Germinal center (tissue), 1 donor: ENCODE measurements around the gene MRTFB.

ENCODE experiments used
- DNase-seq: peaks from one replicate; pipeline ENCODE4 v3.0.0; 2012; ENCODE audit warnings: mixed read lengths, low spot score

The MRTFB gene

DNA sequence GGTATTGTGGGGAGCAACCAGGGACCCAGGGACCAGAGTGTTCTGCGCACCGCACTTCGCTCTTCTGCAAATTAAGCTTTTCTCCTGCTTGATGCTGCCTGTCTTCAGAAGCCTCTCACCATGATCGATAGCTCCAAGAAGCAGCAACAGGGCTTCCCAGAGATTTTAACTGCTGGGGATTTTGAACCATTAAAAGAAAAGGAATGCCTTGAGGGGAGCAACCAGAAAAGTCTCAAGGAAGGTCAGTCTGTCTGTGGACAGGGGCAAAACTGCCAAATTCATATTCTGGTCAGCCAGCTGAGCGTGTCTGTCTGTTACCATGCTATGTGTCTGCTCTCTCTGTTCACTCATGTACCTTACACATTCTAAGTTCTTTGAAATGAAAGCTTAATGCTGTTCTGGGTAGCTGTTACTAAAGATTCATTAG is 115.7 kb downstream of the MRTFB start:
- no peak for DNase-seq

DNA sequence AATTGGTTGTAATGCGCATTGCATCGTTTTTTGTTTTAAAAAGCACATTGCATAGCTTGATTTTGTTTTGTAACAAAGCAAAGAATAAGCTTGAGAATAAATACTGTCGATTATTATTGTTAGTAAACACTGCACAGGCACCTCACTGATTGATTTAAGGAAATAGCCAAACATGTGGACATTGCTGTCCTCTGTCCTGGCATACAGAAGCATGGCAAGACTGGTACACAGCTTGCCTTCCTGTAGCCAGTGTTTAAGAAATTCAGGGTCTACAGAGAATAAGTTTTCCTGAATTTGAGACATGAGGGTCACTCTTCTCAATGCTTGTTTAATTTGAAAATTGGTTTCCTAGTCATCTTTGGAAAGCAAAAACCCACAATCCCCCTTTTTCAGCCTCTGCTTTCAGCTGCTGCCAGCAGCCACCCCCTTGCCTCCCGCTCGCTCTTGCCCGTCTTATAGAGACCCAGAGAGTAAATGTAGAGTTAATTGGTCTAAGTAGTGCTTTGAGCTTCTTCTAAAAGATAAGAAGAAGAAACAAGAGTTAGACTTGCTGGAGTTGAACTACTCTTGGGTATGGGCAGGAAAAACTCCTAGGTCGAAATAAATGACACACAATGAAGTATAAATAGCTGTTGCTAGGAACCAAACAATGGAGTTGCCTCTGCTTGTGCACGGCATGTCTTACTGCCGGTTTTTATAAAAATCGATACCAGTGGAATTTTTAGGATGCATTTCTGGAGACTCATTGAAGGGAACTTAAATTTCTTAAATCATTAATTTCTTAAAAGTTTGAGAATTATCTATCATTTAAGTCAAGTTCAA is 116.6 kb downstream of the MRTFB start:
- DNase-seq = no peak

DNA sequence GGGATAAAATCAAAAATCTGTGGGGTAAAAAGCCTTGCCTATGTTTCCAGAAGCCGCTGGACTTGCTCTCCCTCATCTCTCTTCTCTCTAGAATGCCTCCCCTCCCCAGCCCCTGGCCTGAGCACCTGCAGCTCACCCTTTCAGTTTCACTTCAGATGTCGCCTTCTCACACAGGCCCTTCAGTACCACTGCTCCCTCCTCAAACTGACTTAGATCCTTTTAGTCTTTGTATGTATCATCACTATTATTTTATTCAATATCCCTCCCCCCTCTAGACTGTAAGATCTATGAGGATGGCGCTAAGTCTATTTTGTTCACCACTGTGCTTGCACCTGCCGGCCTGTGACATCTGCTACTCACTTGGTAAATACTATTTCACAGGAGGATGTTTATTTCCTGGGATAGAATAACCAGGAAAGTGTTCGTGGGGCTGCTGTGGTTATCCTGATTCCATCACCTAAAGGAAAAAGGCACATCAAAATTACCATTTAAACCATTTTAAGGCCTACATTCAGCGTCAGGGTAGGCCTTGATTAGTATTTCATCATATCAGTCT is 122.3 kb downstream of the MRTFB start:
- no peak for DNase-seq

DNA sequence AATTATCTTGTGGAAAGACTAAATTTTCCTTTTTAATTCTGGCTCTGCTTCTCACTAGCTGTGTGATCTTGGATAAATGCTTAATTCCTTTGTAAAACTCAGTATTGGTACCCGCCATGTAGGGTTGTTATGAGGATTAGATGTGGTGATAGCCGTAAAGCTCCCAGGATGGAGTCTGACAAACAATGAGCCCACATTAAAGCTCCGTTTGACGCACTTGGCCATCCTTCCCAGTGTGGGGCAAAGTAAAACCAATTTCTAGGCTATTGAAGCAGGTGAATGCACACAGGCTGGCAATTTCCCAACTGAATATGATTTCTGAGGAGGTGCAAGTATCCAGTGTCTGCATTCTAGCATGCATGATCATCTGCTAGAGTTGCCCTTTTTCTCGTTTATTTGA is 123.6 kb downstream of the MRTFB start:
- no peak for DNase-seq

DNA sequence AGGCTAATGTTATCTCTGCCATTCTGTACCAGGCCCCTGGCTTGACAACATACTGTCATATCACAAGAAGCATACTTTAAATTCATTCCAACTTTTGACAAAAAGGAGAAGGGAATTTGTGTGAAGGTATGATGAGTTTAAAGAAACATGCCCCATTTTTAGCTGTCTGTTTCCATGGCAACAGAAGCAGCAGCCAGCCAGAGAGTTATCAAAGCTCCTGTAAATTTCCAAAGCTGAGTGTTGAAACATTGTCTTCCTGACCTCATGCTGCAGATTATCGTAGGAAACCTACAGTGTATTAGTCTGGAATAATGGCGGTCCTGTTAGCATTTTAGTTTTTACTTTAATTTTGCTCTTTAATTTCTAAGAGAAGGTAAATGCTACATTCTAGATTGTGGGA is 124.9 kb downstream of the MRTFB start:
- DNase-seq = no peak

DNA sequence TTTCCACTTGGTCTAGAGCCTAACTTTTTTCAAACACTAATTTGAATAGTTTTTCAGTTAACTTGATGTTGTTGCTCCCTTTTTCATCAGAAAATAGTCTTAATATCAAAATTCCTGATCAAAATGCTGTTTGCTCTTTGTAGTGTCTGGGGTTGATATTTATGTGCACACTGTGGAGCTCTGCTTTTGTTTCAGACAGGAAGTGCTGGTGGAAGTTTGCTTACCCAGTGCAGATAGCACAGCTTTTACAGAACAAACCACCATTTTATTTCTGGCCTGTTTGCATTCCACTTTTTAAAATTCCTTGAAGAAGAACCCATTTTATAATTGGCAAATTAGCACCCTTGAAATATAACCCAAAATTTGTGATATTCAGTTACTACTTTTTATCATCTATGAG is 125.4 kb downstream of the MRTFB start:
- no peak for DNase-seq

DNA sequence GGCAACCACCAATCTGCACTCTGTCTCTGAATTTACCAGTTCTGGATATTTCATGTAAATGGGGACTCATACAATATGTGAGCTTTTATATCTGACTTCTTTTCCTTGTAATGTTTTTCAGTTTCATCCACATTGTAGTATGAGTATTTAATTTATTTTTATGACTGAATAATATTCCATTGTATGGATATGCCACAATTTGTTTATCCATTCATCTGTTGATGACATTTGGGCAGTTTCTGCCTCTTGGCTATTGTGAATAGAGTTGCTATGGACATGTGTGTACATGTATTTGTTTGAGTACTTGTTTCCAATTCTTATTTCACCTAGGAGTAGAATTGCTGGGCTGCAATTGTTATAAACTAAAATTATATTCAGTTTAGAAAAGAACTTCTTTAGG is 126.9 kb downstream of the MRTFB start:
- DNase-seq = no peak

DNA sequence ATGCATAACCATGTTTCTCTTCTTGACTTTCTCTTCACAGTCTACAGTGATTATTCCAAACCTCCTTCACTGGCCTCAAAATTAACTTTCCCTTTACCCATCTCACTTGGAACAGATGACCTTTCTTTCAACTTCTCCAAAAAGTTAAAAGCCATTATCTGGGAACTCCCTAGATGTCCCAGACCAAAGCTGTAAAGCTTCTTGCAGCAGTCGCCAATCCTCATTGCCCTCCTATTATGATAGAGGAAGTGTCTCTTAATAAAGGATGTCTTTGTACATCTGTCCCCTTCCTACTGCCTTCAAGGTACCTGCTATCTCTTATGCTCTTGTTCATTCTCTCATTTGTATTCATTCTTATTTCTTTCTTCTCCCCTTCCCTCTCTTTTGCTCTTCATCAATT is 127.5 kb downstream of the MRTFB start:
- DNase-seq = no peak

DNA sequence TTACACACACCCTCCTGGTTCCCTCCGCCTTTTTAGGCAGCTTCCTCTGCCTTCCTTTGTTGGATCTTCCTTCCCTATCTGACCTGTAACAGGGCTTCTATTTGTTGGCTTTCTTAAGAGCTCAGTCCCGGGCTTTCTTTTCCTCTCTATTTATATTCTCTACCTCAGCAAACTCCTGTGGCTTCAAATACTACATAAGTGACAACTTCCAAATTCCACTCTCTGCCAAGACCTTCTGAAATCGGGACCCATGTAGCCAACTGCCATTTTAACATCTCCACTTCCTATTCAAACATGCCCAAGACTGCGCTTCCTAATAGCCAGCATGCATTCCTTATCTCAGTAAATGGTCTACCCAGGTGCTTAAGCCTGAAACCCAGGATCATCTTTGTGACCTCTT is 128.1 kb downstream of the MRTFB start:
- no peak for DNase-seq

DNA sequence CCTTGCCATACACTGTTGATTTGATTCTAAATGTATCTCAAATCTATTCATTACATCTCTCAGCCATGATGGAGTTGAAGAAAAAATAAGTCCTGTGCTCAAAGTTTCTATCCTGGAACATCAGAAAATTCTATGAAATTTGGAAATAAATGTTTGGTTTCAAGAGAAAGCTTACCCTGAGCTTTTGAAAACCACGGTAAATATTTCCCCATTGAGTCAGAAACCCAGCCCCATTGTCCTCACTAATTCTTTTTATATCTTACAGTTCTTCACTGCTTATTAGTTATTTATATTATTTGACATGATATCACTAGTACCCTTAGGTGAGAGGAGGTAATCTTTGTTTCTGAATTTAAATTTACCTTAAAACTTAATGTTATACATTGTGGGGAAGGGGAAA is 128.5 kb downstream of the MRTFB start:
- no peak for DNase-seq

DNA sequence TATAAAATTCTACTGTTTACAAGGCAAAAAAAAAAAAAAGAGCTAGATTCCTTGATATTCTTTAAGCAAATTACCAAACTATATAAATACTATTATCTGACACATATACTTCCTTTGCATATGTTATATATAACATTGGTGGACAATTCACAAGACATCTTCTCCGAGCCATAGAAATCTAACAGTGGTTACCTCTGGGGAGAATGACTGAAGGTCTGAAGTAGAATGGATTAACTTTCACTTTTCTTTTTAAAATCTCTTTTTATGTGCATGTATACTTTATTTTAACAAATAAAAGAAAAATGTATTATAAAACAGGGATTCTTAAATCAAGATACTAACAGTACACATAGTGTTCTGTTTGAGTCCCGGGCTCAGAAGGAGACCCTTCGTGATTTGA is 131.0 kb downstream of the MRTFB start:
- DNase-seq = no peak

DNA sequence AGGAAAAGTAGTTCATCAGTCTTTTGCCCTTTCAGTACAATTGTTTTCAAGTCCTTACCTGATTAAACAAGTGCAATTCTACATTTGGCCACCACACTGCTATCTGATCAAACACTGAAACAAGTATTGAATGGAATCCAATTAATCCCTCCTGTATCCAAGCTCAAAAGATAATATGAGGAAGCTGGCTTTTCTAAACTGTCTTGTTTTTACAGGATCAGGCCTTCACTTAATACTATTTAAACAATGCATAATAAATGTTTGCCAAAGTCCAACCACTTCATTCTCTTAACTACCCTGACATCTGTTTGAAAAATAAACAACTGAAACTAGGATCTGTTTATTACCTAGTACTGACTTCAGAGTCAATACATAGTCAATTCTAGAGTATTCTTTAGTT is 131.6 kb downstream of the MRTFB start:
- DNase-seq = no peak

DNA sequence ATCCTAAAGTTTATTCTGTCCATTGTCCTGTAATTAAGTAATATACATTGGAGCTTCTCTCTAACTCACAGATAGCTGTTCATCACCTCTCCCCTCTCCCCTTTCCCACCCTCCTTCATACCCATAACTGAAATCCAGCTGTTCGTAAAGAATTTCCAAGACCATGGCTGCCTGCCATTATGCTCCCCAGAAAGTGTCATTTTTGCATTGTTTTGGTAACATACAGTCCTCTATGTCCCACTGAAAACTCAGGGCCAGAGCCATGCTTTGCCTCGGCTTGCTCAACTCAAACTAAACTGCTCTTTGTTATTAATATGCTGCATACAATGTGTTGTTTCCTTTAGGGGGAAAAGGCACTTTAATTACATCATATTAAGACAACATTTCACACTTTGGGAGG is 132.0 kb downstream of the MRTFB start:
- DNase-seq = no peak

DNA sequence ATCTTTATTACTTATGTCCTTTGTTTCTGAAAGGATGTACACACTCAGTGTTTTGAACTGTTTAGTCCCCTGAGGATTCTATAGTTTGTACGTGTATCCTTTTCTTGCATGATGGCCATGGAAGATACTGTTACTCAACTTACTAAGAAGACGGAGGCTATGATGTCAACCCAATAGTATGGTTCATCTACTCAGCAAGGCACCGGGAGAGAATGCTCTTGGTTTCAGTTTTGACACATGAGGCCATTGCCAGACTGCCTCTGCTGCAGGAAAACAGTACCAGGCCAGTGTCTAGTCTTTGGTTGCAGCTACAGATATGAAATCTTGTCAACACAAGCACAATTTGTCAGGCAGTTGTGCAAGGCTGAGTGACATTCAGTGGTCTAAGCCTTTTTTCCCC is 134.5 kb downstream of the MRTFB start:
- no peak for DNase-seq

DNA sequence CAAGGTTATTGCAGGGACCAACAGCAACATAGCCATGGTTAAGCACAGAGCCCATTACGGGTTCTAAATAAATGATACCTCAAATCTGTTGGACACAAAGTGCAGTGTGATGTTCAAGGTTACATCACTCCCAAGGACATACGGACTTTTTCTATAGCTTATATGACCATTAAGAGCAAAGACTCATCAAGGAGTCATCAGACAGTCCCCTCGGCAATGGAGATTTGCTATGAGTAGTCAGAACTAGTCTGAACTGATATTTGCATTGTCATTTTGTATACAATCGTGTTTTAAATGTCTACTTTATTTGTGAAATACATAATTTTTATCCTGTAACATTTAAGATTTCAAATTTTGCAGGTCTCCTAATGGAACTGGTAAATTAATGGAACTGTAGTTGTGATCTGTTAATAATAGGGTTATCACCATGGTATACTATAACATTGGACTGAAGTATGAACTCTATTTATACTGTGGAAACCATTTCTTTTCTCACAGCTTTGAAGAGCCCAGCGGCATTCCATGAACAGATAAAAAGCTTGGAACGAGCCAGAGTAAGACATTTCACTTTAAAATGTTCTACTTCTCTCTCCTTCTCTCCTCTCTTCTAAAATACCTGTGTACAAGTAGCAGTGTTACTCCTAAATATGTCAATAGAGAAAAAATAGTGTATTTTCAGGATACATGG is 140.9 kb downstream of the MRTFB start:
- no peak for DNase-seq

DNA sequence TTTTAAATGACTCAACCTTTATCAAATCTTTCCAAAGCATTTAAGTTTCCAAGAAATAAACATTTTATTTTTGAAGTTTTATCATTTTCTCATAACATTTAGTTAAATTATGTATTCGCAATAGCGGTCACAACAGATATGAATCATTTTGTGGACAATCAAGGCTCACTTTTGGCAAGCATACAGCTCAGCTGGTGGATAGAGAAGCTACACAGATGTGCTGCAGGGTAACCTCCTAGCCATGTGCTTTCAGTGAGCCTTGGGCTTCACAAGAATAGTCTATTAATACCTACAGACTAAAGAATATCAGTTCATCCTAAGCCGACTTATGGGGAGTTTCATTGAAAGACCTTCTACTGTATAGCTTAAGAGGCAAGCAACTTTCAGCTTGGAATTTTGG is 144.8 kb downstream of the MRTFB start:
- no peak for DNase-seq

DNA sequence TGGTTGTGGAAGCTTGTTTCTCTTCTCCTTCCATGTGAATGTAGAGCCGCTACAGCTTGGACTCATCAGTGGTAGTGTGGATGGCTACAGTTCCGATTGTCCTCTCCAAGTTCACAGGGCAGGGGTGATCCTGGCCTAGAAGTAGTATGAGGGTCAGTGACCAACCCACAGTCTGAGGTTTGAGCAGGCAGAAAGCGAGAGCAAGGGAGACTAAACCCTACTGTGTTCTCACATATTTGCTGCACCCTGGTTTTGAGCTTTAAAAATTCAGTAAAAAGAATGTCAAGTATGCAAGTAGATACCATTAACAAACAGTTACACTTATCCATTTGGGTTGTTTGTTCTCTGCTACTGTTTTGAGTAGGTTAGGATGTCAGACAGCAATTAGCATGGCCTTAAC is 148.9 kb downstream of the MRTFB start:
- DNase-seq = no peak

DNA sequence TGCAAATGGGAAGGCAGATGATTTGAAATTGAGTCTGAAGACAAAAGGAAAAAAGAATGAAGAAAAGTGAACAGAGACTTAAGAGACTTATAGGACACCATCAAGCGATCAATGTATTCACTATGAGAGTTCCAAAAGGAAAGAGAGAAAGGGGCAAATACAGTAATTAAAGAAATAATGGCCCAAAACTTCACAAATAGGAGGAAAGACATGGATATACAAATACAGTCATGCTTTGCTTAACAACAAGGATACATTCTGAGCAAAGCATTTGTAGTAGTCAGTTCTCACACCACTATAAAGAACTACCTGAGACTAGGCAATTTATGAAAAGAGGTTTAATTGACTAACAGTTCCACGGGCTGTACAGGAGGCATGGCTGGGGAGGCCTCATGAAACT is 152.5 kb downstream of the MRTFB start:
- DNase-seq = no peak

DNA sequence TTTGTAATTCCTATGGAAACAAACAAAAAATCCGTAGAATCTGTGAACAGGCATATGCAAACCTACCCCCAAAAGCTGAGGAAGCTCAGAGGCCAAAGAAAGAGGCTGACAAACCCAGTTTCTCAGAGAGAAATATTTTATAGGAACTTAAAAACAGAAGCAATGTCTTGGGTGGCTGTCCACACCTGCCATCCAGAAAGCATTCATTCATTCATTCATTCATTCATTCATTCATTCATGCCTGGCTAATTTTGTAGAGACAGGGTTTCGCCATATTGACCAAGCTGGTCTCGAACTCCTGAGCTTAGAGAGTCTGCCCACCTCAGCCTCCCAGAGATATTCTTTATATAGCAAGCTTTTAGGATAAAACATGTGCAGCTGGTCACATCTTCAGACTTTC is 154.3 kb downstream of the MRTFB start:
- no peak for DNase-seq

DNA sequence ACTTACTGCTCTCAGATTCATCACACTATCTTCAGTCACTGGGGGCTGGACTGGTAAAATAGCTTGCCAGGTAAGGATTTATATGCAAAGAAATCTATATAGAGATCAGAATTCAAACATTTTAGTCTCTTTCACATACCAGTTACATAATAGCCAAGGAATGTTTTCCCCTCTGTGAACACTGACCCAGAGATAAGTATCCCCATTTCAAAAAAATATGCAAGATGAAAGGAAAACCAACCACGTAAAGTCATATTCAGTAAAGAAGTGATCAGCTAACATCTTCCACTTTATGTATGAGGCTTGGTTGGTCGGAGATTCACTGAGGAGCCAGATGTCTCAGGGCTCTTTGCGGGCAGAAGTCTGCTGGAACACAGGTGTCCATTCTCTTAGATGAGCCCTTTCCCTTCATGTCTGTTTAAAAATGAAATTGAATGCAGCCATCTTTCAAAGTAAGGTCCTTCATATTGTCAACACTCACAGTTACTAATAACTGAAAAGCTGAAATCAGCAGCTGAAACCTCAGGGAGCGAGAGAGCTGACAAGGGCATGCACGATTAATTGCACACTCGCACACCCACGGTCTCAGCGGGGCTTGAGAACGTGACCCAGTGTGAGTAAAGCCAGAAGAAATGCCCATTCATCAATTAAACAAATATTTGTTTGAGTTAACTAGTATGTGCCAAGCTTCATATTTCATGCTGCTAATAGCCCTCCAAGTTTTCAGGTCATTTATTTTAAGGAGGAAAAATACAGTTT is 161.2 kb downstream of the MRTFB start:
- DNase-seq = no peak

DNA sequence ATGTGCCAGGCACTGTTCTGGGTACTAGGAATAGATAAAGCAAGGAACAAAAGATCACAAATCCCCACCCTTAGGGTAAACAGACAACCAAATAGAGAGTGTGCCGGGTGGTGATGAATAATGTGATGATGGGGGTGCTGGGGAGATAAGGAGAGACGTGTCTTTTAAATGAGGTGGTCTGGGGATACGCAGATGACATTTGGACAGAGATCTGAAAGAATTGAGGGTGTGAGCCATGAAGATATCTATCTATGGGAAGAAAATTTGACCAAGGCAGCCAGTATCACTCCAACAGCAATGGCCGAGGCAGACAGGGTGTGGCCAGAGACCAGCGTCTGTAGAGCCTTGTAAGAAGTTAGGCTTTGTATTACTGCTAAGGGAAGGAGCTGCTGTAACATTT is 165.3 kb downstream of the MRTFB start:
- DNase-seq = no peak

DNA sequence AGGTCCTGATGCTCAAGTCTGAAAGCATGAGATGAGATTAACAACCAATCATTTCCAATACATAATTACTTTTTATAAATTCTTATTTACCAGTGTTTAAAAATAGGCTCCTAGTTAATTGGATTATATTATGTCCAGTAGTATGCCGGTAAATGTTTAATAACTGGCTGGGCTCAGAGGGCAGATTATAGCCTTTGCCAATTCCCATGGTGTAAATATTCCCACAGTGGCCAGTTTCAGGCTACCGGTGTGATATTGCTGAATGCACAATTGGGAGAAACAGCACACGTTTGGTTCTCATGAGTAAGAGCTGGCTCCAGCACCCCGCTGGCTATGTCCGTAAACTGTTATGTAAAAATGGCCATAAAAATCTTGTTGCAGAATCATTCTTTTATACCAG is 167.6 kb downstream of the MRTFB start:
- DNase-seq = no peak

DNA sequence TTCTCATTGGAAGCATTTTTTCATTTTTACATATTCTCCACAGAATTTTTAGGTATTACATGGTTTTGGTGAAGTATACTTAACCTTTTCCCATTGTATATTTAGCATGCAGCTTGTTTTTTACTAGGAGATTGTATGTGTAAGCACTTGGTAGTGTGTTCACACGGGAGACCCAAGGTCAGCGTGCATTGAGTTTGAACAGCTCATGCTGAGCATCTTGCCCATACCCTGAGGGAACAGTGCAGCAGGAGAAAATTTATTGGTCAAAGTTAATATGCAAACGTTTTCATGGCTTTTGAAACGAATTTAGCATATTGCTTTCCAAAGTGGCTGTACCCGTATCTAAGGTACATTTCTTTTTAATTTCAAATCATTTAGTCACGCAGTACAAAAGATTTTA is 168.7 kb downstream of the MRTFB start:
- no peak for DNase-seq
